Measurements from ENCODE around the gene TEX54. TPM values are rescaled to one million over a fixed set of nuclear protein-coding genes. Genes with fewer than 3 reads are reported as not detected.
"Not testable (repeated sequence)": the region's sequence is repeated elsewhere in the genome, so short reads cannot be mapped to it uniquely, and the experiment has no call there.

Gene TEX54
- total RNA-seq, 2 experiments from 2014 or later: 1.0 TPM; not detected in 1

DNA sequence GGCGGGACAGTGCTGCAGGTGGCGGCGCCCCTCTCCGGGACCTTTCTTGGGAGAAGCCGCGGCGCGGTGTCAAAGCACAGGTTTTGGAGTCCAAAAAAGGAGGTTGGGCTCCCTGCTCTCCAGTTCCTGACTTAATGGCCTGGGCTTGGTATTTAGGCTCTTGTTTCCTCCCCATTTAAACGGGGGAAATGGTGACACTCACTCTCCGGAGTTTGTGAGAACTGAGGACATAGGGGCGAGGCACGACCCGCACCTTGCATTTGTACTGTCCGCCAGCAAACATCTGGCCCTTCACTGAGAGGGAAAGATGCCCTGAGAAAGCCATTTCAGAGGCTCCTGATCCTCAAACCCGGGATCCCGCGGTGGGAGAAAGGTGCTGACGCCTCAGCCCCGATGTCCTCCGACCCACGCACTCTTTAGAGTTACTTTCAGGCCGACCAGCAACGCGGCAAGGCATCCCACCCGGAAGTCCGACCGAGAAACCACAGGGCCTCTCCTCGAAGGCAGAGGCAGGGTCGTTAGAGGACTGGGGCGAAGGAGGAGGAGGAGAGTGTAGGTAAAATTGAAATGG is 9.6 kb upstream of the TEX54 start:
- TF ChIP-seq EZH2phosphoT487 (IDR thresholded peaks at IDR 0.05; ENCODE audit: borderline replicate concordance, low read depth, low read length): no peak
- TF ChIP-seq, protein P1, sequence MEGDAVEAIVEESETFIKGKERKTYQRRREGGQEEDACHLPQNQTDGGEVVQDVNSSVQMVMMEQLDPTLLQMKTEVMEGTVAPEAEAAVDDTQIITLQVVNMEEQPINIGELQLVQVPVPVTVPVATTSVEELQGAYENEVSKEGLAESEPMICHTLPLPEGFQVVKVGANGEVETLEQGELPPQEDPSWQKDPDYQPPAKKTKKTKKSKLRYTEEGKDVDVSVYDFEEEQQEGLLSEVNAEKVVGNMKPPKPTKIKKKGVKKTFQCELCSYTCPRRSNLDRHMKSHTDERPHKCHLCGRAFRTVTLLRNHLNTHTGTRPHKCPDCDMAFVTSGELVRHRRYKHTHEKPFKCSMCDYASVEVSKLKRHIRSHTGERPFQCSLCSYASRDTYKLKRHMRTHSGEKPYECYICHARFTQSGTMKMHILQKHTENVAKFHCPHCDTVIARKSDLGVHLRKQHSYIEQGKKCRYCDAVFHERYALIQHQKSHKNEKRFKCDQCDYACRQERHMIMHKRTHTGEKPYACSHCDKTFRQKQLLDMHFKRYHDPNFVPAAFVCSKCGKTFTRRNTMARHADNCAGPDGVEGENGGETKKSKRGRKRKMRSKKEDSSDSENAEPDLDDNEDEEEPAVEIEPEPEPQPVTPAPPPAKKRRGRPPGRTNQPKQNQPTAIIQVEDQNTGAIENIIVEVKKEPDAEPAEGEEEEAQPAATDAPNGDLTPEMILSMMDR (conservative IDR thresholded peaks at IDR 0.05; ENCODE audit: low read length): no peak
- DNase-seq (ENCODE audit: low spot score): peak; percentile 63
- peak overlapping the region; percentile 90 for H3K27ac ChIP-seq (ENCODE audit: low read depth, low read length, poor library complexity, severe bottlenecking)
- H3K4me1 ChIP-seq (ENCODE audit: insufficient read depth, low read length, poor library complexity, severe bottlenecking): peaks cover 29% of the 10 kb centered on the region
- peaks cover 22% of the 10 kb centered on the region for H3K79me2 ChIP-seq (ENCODE audit: insufficient read depth, low read depth, low read length)
- intact Hi-C loops (cut with micrococcal nuclease; ENCODE audit: unreplicated experiment): loop anchor here (5.0 kb wide), 1 partner anchor 115 kb away; the partner anchor contains the start of genes HNRNPUL2 and TTC9C
- H3K4me3 ChIP-seq (ENCODE audit: low read depth, low read length, poor library complexity, severe bottlenecking): peak overlapping the region; percentile 63
- CTCF ChIA-PET (ENCODE audit: unreplicated experiment): interaction anchor here (1.0 kb wide), 1 partner anchor 12 kb away, joined by 3 read pairs; no protein-coding TSS in a partner anchor
- H3K9me3 ChIP-seq (ENCODE audit: low read length): no peaks in the 10 kb centered on the region
- no peaks in the 10 kb centered on the region for H3K9me2 ChIP-seq (ENCODE audit: insufficient read depth, low read length)
- peak overlapping the region; percentile 81 for H2AFZ ChIP-seq (ENCODE audit: low read length)
- H3K36me3 ChIP-seq (ENCODE audit: insufficient read depth, low read length): peaks cover 13% of the 10 kb centered on the region; the same call in 1 of the 2 replicates
- BruUV-seq (replicated peaks): TSS peak; percentile 93
- H3K4me2 ChIP-seq (ENCODE audit: low read length): peak overlapping the region; percentile 97
- H4K20me1 ChIP-seq (ENCODE audit: insufficient read depth, low read length): no peaks in the 10 kb centered on the region; the same call in 1 of the 2 replicates
- POLR2A ChIA-PET: interaction anchor here (0.6 to 5.3 kb wide), 10 partner anchors 9 to 169 kb away, joined by 3 to 70 read pairs (median 6); partner anchors contain the start of genes SLC3A2 and TTC9C

DNA sequence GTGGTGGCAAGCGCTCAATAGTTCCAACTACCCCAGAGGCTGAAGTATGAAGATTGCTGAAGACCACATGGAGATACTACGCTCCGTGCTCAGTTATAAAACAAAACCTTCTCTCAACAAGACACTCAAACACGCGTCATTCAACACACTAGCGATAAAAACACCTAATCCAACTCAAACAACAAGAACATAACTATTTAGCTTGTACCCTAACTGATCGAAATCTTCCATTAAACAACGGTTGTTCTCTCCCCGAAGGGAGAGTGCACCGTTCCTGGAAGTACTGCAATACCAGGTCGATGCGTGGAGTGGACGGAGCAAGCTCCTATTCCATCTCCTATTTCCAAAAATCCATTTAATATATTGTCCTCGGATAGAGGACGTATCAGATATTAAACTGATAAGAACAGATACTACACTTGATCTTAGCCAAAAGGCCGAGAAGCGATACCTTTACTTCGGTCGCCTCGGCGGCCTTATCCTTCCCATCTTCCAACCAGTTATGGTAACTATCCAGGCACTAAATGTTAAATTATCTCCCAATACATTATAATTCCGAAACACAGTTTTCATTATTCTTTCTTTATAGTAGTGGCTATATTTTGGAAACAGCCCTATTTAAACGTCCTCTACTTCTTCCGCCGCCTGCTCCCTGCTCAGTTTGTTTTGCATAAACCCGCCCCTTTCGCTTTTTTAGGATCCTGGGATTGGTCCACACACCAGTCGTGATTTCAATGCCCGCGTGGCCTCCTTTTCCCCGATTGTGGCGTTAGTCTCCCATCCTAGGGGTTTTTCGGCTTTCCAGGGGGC is 8.9 kb upstream of the TEX54 start:
- ChIA-PET POLR2A (interaction anchor here (0.7 to 3.0 kb wide), 20 partner anchors 10 to 250 kb away, joined by 3 to 70 read pairs (median 4); partner anchors contain the start of genes C11orf98, CSKMT, HNRNPUL2 and NXF1), CTCF (ENCODE audit: unreplicated experiment) (no interaction called here)
- H4K20me1 ChIP-seq (ENCODE audit: insufficient read depth, low read length): no peaks in the 10 kb centered on the region; the same call in 1 of the 2 replicates
- H3K9me2 ChIP-seq (ENCODE audit: insufficient read depth, low read length): no peaks in the 10 kb centered on the region
- peak overlapping the region; percentile 90 for H3K27ac ChIP-seq (ENCODE audit: low read depth, low read length, poor library complexity, severe bottlenecking)
- H3K4me3 ChIP-seq (ENCODE audit: low read depth, low read length, poor library complexity, severe bottlenecking): peak overlapping the region; percentile 94
- peaks cover 19% of the 10 kb centered on the region for H3K36me3 ChIP-seq (ENCODE audit: insufficient read depth, low read length)
- H3K4me2 ChIP-seq (ENCODE audit: low read length): peak overlapping the region; percentile 97
- H2AFZ ChIP-seq (ENCODE audit: low read length): peak overlapping the region; percentile 81
- DNase-seq (ENCODE audit: low spot score): peak; percentile 97
- BruUV-seq (replicated peaks): TSS peak; percentile 93
- no peaks in the 10 kb centered on the region for H3K9me3 ChIP-seq (ENCODE audit: low read length)
- intact Hi-C loops (cut with micrococcal nuclease; ENCODE audit: unreplicated experiment): loop anchor here (1.0 to 5.0 kb wide), 3 partner anchors 39 to 195 kb away; partner anchors contain the start of genes GANAB, HNRNPUL2, SLC3A2 and TTC9C
- peaks cover 29% of the 10 kb centered on the region for H3K4me1 ChIP-seq (ENCODE audit: insufficient read depth, low read length, poor library complexity, severe bottlenecking)
- peaks cover 26% of the 10 kb centered on the region for H3K79me2 ChIP-seq (ENCODE audit: insufficient read depth, low read depth, low read length)
- TF ChIP-seq, protein P1 (conservative IDR thresholded peaks at IDR 0.05; ENCODE audit: low read length): no peak

DNA sequence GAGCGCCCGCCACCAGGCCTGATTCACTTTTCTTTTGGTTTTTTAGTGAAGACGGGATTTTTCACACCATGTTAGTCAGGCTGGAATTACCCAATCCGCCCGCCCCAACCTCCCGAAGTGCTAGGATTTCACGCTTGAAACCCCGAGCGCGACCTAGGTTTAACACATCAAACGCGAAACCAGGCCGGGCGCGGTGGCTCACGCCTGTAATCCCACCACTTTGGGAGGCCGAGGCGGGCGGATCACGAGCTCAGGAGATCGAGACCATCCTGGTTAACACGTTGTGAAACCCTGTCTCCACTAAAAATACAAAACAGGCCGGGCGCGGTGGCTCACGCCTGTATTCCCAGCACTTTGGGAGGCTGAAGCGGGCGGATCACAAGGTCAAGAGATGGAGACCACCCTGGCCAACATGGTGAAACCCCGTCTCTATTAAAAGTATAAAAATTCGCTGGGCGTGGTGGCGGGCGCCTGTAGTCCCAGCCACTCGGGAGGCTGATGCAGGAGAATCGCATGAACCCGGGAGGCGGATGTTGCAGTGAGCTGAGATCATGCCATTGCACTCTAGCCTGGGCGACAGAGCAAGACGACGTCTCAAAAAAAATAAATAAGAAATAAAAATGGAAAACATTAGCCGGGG is 8.2 kb upstream of the TEX54 start:
- Histone ChIP-seq H3K4me1 (ENCODE audit: insufficient read depth, low read length, poor library complexity, severe bottlenecking) (peaks cover 29% of the 10 kb centered on the region), H3K36me3 (ENCODE audit: insufficient read depth, low read length) (peaks cover 26% of the 10 kb centered on the region), H3K27ac (ENCODE audit: low read depth, low read length, poor library complexity, severe bottlenecking) (peak overlapping the region; percentile 90), H3K4me3 (ENCODE audit: low read depth, low read length, poor library complexity, severe bottlenecking) (peak overlapping the region; percentile 94), H3K4me2 (ENCODE audit: low read length) (peak overlapping the region; percentile 97), H2AFZ (ENCODE audit: low read length) (peak overlapping the region; percentile 78), H3K79me2 (ENCODE audit: insufficient read depth, low read depth, low read length) (peaks cover 33% of the 10 kb centered on the region)
- CTCF ChIA-PET (ENCODE audit: unreplicated experiment); H3K9me3 ChIP-seq (ENCODE audit: low read length); BruUV-seq (replicated peaks); H3K9me2 ChIP-seq (ENCODE audit: insufficient read depth, low read length); H4K20me1 ChIP-seq (ENCODE audit: insufficient read depth, low read length): not testable (repeated sequence)
- POLR2A ChIA-PET: interaction anchor here (0.6 to 3.0 kb wide), 21 partner anchors 9 to 249 kb away, joined by 3 to 70 read pairs (median 4); partner anchors contain the start of genes C11orf98, CSKMT, HNRNPUL2 and NXF1
- intact Hi-C loops (cut with micrococcal nuclease; ENCODE audit: unreplicated experiment): loop anchor here (1.0 to 5.0 kb wide), 3 partner anchors 40 to 195 kb away; partner anchors contain the start of genes GANAB, HNRNPUL2, SLC3A2 and TTC9C
- DNase-seq (ENCODE audit: low spot score): peak; percentile 71

Measured in OCI-LY7 (cell line).